Right ventricle myocardium inferior (tissue), 1 donor: ENCODE data around the gene CSNK1D. TPM values are rescaled to one million over a fixed set of nuclear protein-coding genes. Genes with fewer than 3 reads are reported as not detected.

Experiments
- ATAC-seq: fragments of 200-7000 bp; cut with Tn5 transposase; one replicate; pipeline ENCODE4 v1.9.1; 2020; ENCODE audit warnings: mild to moderate bottlenecking, moderate library complexity
- DNase-seq: peaks from one replicate; pipeline ENCODE4 v3.0.0; 2021; ENCODE audit errors: missing footprints
- intact Hi-C: fragments of 100-400 bp; cut with DNase I; formaldehyde crosslinking; loops from one replicate; pipeline ENCODE4 v1.11.0; 2022
- total RNA-seq: library from RNA; stranded (reverse); fragmentation: NEBNext Ultra II Directional; extraction: Animal tissue kit (Norgen Biotek cat#: 25700); gene quantifications from one replicate; pipeline ENCODE4 v1.2.1, GENCODE V29; 2021
- donor health status: DM: no; HTN: yes; CAD: no; lungs with severe emphysema.

CSNK1D gene
- total RNA-seq, 1 donor from 2014 or later, result 62.6 TPM

GRCh38 chr17:82227629-82228277 is 45.7 kb downstream of the CSNK1D start:
- intact Hi-C loops, result no loop called here
- no peak for ATAC-seq
- DNase-seq, result peak; percentile 14

- ATAC-seq (no peak), DNase-seq (peak; percentile 64)
- intact Hi-C loops, result no loop called here
These were observed 46.5 kb downstream of the CSNK1D start for GRCh38 chr17:82226809-82227628.

GRCh38 chr17:82226146-82226808 is 47.2 kb downstream of the CSNK1D start:
- peak; percentile 50 for DNase-seq
- intact Hi-C loops, result no loop called here
- ATAC-seq, result no peak

- intact Hi-C loops, result no loop called here
- peak; percentile 69 for DNase-seq
- no peak for ATAC-seq
These were observed 48.0 kb downstream of the CSNK1D start for GRCh38 chr17:82225368-82226029.

- DNase-seq (peak; percentile 37), ATAC-seq (no peak)
- intact Hi-C loops, result no loop called here
These were observed 48.8 kb downstream of the CSNK1D start for GRCh38 chr17:82224666-82225065.

GRCh38 chr17:82223517-82223916 is 50.0 kb downstream of the CSNK1D start:
- ATAC-seq (no peak), DNase-seq (no peak)
- intact Hi-C loops, result no loop called here

GRCh38 chr17:82222816-82223215 is 50.7 kb downstream of the CSNK1D start:
- ATAC-seq (no peak), DNase-seq (peak; percentile 44)
- intact Hi-C loops, result no loop called here

- ATAC-seq, result no peak
- intact Hi-C loops, result no loop called here
These were observed 52.1 kb downstream of the CSNK1D start for GRCh38 chr17:82221341-82221902.

GRCh38 chr17:82219753-82220709 is 53.5 kb downstream of the CSNK1D start:
- DNase-seq, result peak; percentile 37
- intact Hi-C loops, result no loop called here
- no peak for ATAC-seq

More at GRCh38 chr17:82221341-82221902, 52.1 kb downstream of the CSNK1D start:
- DNase-seq, result no peak

- intact Hi-C loops, result no loop called here
- peak; percentile 37 for DNase-seq
- no peak for ATAC-seq
These were observed 54.4 kb downstream of the CSNK1D start for GRCh38 chr17:82219083-82219482.

- ATAC-seq (no peak), DNase-seq (peak; percentile 49)
- intact Hi-C loops, result no loop called here
These were observed 55.0 kb downstream of the CSNK1D start for GRCh38 chr17:82218349-82219075.

- peak; percentile 93 for DNase-seq
- intact Hi-C loops, result no loop called here
- ATAC-seq, result peak; percentile 37
These were observed 55.8 kb downstream of the CSNK1D start for GRCh38 chr17:82217530-82218204.

- ATAC-seq, result peak; percentile 12
These were observed 56.4 kb downstream of the CSNK1D start for GRCh38 chr17:82217120-82217529.

GRCh38 chr17:82216301-82217119 is 57.0 kb downstream of the CSNK1D start:
- peak; percentile 57 for ATAC-seq
- peak; percentile 92 for DNase-seq
- intact Hi-C loops, result no loop called here

More at GRCh38 chr17:82217120-82217529, 56.4 kb downstream of the CSNK1D start:
- peak; percentile 88 for DNase-seq
- intact Hi-C loops, result no loop called here

- DNase-seq (no peak), ATAC-seq (no peak)
- intact Hi-C loops, result no loop called here
These were observed 57.6 kb downstream of the CSNK1D start for GRCh38 chr17:82215972-82216300.
